ENCODE data around the gene CIBAR2.

DNA sequence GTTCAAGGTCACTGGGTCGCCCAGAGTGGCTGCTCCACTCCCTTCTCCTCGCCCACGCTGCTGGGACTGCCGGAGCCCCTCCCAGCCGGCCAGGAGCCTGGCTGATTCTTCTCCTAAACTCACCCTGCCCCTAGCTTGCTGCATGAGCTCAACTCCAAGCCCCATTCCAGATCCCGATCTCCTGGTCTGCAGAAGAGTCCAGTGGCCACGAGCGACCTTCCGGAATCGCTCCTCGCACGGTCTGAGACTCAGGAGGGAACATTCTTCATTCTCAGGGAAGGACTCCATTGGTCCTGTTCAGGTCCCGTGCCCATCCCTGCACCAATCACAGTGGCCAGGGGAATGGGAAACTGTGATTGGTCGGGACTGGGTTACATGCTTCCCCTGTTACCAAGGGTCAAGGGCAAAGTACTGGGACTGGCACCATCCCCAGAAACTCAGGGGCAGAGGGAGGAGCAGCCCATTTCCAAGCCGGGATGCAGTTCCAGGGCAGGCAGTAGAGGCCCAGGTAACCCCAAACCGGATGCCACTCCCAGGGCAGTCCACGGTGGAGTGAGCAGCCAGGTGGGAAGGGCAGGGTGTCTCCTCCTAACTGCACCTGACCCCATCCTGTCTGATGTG, 24.5 kb upstream of the CIBAR2 start:
- TF ChIP-seq, protein P1, sequence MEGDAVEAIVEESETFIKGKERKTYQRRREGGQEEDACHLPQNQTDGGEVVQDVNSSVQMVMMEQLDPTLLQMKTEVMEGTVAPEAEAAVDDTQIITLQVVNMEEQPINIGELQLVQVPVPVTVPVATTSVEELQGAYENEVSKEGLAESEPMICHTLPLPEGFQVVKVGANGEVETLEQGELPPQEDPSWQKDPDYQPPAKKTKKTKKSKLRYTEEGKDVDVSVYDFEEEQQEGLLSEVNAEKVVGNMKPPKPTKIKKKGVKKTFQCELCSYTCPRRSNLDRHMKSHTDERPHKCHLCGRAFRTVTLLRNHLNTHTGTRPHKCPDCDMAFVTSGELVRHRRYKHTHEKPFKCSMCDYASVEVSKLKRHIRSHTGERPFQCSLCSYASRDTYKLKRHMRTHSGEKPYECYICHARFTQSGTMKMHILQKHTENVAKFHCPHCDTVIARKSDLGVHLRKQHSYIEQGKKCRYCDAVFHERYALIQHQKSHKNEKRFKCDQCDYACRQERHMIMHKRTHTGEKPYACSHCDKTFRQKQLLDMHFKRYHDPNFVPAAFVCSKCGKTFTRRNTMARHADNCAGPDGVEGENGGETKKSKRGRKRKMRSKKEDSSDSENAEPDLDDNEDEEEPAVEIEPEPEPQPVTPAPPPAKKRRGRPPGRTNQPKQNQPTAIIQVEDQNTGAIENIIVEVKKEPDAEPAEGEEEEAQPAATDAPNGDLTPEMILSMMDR (IDR thresholded peaks at IDR 0.05): no peak
- TF ChIP-seq POLR2A (IDR thresholded peaks at IDR 0.05) (no peak), EP300 (IDR thresholded peaks at IDR 0.05) (no peak), POLR2AphosphoS5 (IDR thresholded peaks at IDR 0.05) (no peak)

Measured in sigmoid colon (tissue), 4 donors.